Lung (tissue), 12 donors: Measurements from ENCODE around the gene CDKAL1. TPM values are rescaled to one million over a fixed set of nuclear protein-coding genes. Genes with fewer than 3 reads are reported as not detected.
A peak's percentile ranks its signal among the peaks of the same experiment; 100 is the strongest.

Experiments
- ATAC-seq: fragments of 200-7000 bp; cut with Tn5 transposase; one replicate; pipeline ENCODE4 v1.9.1; 2020; ENCODE audit warnings: moderate number of reproducible peaks; ENCODE audit not compliant: insufficient read depth, low FRiP score
- DNase-seq, 3 donors: peaks; one replicate each; pipeline ENCODE4 v3.0.0-alpha.2; 2013 to 2017
- H3K27ac ChIP-seq, 2 donors: one replicate each; pipeline ENCODE4 v1.5.1; 2013; ENCODE audit warnings: mild to moderate bottlenecking in 2 of 2, moderate library complexity in 2 of 2, control low read depth in 1 of 2, inconsistent platforms in 1 of 2, low read depth in 1 of 2, low read length in 1 of 2
- H3K27me3 ChIP-seq, 3 donors: one replicate each; pipeline ENCODE4 v1.5.1; 2013; ENCODE audit warnings: low read length in 2 of 3; ENCODE audit not compliant: control insufficient read depth in 3 of 3, insufficient read depth in 3 of 3
- H3K36me3 ChIP-seq, 4 donors: one replicate each; pipeline ENCODE4 v1.5.1; 2013; ENCODE audit warnings: low read length in 4 of 4, mild to moderate bottlenecking in 1 of 4, moderate library complexity in 1 of 4; ENCODE audit not compliant: control insufficient read depth in 4 of 4, insufficient read depth in 4 of 4
- H3K4me1 ChIP-seq, 5 donors: one replicate each; pipeline ENCODE4 v1.5.1; 2013; ENCODE audit warnings: low read length in 5 of 5, mild to moderate bottlenecking in 2 of 5, moderate library complexity in 1 of 5; ENCODE audit not compliant: control insufficient read depth in 5 of 5, insufficient read depth in 5 of 5
- H3K4me3 ChIP-seq: one replicate; pipeline ENCODE4 v1.5.1; 2013; ENCODE audit warnings: mild to moderate bottlenecking, control low read depth, moderate library complexity
- H3K9ac ChIP-seq, 2 donors: one replicate each; pipeline ENCODE4 v1.5.1; 2013; ENCODE audit warnings: low read length in 2 of 2, control low read depth in 1 of 2; ENCODE audit not compliant: insufficient read depth in 1 of 2
- H3K9me3 ChIP-seq, 4 donors: one replicate each; pipeline ENCODE4 v1.5.1; 2013; ENCODE audit warnings: low read length in 3 of 4, mild to moderate bottlenecking in 1 of 4, moderate library complexity in 1 of 4; ENCODE audit not compliant: control insufficient read depth in 4 of 4, insufficient read depth in 3 of 4
- CTCF ChIP-seq: IDR thresholded peaks from 2 replicates; pipeline ENCODE4 v1.5.1; 2012; ENCODE audit warnings: mild to moderate bottlenecking; ENCODE audit errors: control extremely low read depth, extremely low read depth
- WGBS, 2 donors: extraction: QIAGEN DNeasy Blood & Tissue Kit; methylation state at CpG; one replicate each; pipeline ENCODE4 v1.1.7; 2013; 5-methylcytosine and 5-hydroxymethylcytosine counted together
- polyA plus RNA-seq, 2 donors: library from polyadenylated mRNA; stranded (reverse); fragments of 200-250 nt; gene quantifications; one replicate each; pipeline ENCODE4 v1.2.1, GENCODE V29; 2013
- total RNA-seq, 2 donors: library from RNA; depleted of rRNA in 1 of 2; stranded (reverse); fragments of >200 nt in 1 of 2; gene quantifications; one replicate each; pipeline ENCODE4 v1.2.1, GENCODE V29; 2014 to 2021
- donor health status: control.
- donor health status: control.
- donor health status: Bipolar disorder and iron deficiency.
- donor health status: healthy.
- donor health status: DM: yes; HTN: yes; CAD: no.

CDKAL1 gene
- total and polyA plus RNA-seq, 4 donors, result 4.0 to 39.0 (median 10.0) TPM

GRCh38 chr6:20791944-20792343 lies 257.7 kb downstream of the CDKAL1 start:
- WGBS, 2 donors, result 75 to 84% methylated on average over 2 of the region's 2 CpGs
- no peaks in the 10 kb centered on the region for H3K27me3 ChIP-seq
- TF ChIP-seq CTCF, result no peak

GRCh38 chr6:20793174-20793573 lies 258.9 kb downstream of the CDKAL1 start:
- ATAC-seq, result no peak
- no peak overlapping the region for H3K4me3 ChIP-seq
- TF ChIP-seq CTCF, result no peak
- H3K27me3 ChIP-seq, result no peaks in the 10 kb centered on the region
- no peaks in the 10 kb centered on the region for H3K36me3 ChIP-seq
- 78 to 79% methylated on average over 5 of the region's 5 CpGs for WGBS, 2 donors
- H3K9ac ChIP-seq, result no peak overlapping the region
- no peak overlapping the region for H3K27ac ChIP-seq
- DNase-seq, result no peak
- no peaks in the 10 kb centered on the region for H3K9me3 ChIP-seq
- H3K4me1 ChIP-seq, result peaks cover 0 to 21% (median 0%) of the 10 kb centered on the region in 5 donors

More at GRCh38 chr6:20791944-20792343, 257.7 kb downstream of the CDKAL1 start:
- H3K9me3 ChIP-seq, result no peaks in the 10 kb centered on the region
- ATAC-seq (no peak), DNase-seq (peak in 1 of 3 donors; percentile 79)
- H3K4me1 ChIP-seq, result peaks cover 0 to 21% (median 0%) of the 10 kb centered on the region in 5 donors
- H3K27ac ChIP-seq, result no peak overlapping the region
- no peaks in the 10 kb centered on the region for H3K36me3 ChIP-seq
- no peak overlapping the region for H3K4me3 ChIP-seq
- no peak overlapping the region for H3K9ac ChIP-seq

- Histone ChIP-seq H3K36me3 (no peaks in the 10 kb centered on the region), H3K27me3 (no peaks in the 10 kb centered on the region), H3K9me3 (no peaks in the 10 kb centered on the region), H3K4me3 (no peak overlapping the region), H3K27ac (no peak overlapping the region), H3K4me1 (peaks cover 0 to 8% (median 0%) of the 10 kb centered on the region in 5 donors), H3K9ac (no peak overlapping the region)
- 97% methylated on average over 7 of the region's 7 CpGs for WGBS, 2 donors
- DNase-seq (no peak), ATAC-seq (no peak)
- no peak for TF ChIP-seq CTCF
Measured at GRCh38 chr6:20797597-20797996, 263.3 kb downstream of the CDKAL1 start.

GRCh38 chr6:20800229-20800628 lies 266.0 kb downstream of the CDKAL1 start:
- ATAC-seq, result no peak
- Histone ChIP-seq H3K27ac (no peak overlapping the region), H3K4me1 (peaks cover 0 to 6% (median 4%) of the 10 kb centered on the region in 5 donors), H3K27me3 (no peaks in the 10 kb centered on the region), H3K4me3 (no peak overlapping the region), H3K9me3 (no peaks in the 10 kb centered on the region), H3K36me3 (no peaks in the 10 kb centered on the region), H3K9ac (no peak overlapping the region)
- TF ChIP-seq CTCF, result no peak
- DNase-seq, result no peak
